ENCODE measurements around the gene CERS4. TPM values are rescaled to one million over a fixed set of nuclear protein-coding genes. Genes with fewer than 3 reads are reported as not detected.

The CERS4 gene
- total RNA-seq, 6 donors from 2014 or later, result 55.5 to 131 (median 63.8) TPM

DNA sequence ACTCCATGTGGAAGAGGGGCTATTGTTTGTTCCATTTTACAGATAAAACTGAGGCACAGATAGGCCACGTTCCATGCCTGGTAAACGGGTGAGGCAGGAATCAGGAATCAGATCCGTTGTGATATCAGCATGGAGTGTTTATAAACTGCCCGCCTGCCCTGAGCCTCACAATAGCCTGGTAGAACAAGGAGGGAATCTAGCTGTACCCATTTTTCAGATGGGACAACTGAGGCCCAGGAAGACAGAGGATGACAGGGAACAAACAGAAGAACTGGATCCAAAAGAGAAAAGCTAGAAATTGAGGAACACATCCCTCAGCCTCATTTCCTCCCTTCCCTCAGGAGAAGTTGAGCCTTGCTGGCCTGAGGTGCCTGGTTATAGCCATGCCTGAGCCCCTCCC, 32.5 kb downstream of the CERS4 start:
- Histone ChIP-seq H3K9me3 (peaks cover 0 to 4% (median 0%) of the 10 kb centered on the region in 4 donors), H3K36me3 (no peaks in the 10 kb centered on the region), H3K4me1 (peaks cover 19 to 21% (median 20%) of the 10 kb centered on the region in 4 donors), H3K27ac (no peak overlapping the region), H3K27me3 (no peaks in the 10 kb centered on the region), H3K4me3 (no peak overlapping the region)
- DNase-seq (no peak), ATAC-seq (ENCODE audit: low FRiP score in 2 of 2) (no peak)
- TF ChIP-seq POLR2A (IDR thresholded peaks at IDR 0.05) (no peak), POLR2AphosphoS5 (IDR thresholded peaks at IDR 0.05) (no peak), EP300 (IDR thresholded peaks at IDR 0.05) (no peak)
- TF ChIP-seq, protein P1, sequence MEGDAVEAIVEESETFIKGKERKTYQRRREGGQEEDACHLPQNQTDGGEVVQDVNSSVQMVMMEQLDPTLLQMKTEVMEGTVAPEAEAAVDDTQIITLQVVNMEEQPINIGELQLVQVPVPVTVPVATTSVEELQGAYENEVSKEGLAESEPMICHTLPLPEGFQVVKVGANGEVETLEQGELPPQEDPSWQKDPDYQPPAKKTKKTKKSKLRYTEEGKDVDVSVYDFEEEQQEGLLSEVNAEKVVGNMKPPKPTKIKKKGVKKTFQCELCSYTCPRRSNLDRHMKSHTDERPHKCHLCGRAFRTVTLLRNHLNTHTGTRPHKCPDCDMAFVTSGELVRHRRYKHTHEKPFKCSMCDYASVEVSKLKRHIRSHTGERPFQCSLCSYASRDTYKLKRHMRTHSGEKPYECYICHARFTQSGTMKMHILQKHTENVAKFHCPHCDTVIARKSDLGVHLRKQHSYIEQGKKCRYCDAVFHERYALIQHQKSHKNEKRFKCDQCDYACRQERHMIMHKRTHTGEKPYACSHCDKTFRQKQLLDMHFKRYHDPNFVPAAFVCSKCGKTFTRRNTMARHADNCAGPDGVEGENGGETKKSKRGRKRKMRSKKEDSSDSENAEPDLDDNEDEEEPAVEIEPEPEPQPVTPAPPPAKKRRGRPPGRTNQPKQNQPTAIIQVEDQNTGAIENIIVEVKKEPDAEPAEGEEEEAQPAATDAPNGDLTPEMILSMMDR (IDR thresholded peaks at IDR 0.05), result no peak
- WGBS, 2 donors, result 67 to 77% methylated on average over 3 to 4 of the region's 4 CpGs

DNA sequence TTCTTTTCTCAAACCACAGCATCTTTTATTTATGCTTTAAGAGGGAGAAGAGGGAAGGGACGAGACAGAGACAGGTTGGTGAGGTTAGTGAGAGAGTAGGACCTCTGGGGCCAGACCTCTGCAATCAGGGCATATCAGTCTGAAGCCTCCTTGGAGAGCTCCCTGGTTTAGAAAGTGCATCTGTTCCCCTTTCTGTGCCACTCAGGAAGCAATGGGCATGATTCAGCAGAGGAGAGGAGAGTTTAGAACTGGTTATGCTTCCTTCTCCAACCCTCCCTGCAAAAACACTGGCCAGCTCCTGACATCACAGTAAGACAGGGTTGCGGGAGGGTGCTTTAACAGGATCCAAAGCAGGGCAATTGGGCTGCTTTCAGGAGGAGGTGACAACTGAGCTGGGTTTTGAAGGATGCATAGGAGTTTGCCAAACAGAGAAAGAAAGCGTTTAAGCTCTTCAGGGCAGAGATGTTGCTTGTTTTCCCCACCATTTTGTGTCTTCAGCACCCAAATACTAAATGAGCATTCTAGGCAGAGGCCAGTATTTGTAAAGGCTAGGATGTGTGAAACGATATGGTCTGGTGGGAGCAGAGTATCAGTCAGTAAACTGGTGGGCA, 33.1 kb downstream of the CERS4 start:
- Histone ChIP-seq H3K4me3 (no peak overlapping the region), H3K27me3 (no peaks in the 10 kb centered on the region), H3K9me3 (peaks cover 0 to 4% (median 0%) of the 10 kb centered on the region in 4 donors), H3K27ac (no peak overlapping the region), H3K4me1 (peaks cover 19 to 21% (median 20%) of the 10 kb centered on the region in 4 donors), H3K36me3 (no peaks in the 10 kb centered on the region)
- 85 to 93% methylated on average over 4 of the region's 4 CpGs for WGBS, 2 donors
- ATAC-seq (ENCODE audit: low FRiP score in 2 of 2) (peak in 1 of 2 donors; percentile 37), DNase-seq (no peak)
- TF ChIP-seq, protein P1 (IDR thresholded peaks at IDR 0.05), result no peak
- TF ChIP-seq POLR2AphosphoS5 (IDR thresholded peaks at IDR 0.05), result no peak
- no peak for TF ChIP-seq POLR2A (IDR thresholded peaks at IDR 0.05)
- TF ChIP-seq EP300 (IDR thresholded peaks at IDR 0.05), result no peak

DNA sequence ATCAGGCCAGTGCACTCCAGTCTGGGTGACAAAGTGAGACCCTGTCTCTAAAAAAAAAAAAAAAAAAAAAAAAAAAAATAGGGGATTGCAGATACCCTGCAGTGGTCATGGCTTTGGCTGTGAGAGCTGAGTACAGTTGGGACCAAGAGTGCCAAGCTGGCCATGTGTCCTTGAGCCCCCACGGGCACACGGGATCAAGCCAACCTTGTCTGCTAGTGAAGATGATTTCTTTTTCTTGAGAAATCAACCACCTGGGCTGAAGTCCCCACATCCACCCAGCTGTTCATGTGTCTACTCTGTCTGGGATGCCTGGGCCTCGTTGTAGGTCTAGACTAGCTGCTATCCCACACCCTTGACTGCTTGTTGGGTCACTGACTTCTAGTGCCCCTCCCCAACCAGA, 34.0 kb downstream of the CERS4 start:
- Histone ChIP-seq H3K4me3 (no peak overlapping the region), H3K36me3 (no peaks in the 10 kb centered on the region), H3K4me1 (peaks cover 19 to 21% (median 20%) of the 10 kb centered on the region in 4 donors), H3K9me3 (peaks cover 0 to 4% (median 0%) of the 10 kb centered on the region in 4 donors), H3K27me3 (no peaks in the 10 kb centered on the region), H3K27ac (no peak overlapping the region)
- DNase-seq (no peak), ATAC-seq (ENCODE audit: low FRiP score in 2 of 2) (no peak)
- WGBS, 2 donors, result 88 to 98% methylated on average over 3 of the region's 3 CpGs
- TF ChIP-seq EP300 (IDR thresholded peaks at IDR 0.05) (no peak), POLR2A (IDR thresholded peaks at IDR 0.05) (no peak), POLR2AphosphoS5 (IDR thresholded peaks at IDR 0.05) (no peak)
- TF ChIP-seq, protein P1 (IDR thresholded peaks at IDR 0.05), result no peak

DNA sequence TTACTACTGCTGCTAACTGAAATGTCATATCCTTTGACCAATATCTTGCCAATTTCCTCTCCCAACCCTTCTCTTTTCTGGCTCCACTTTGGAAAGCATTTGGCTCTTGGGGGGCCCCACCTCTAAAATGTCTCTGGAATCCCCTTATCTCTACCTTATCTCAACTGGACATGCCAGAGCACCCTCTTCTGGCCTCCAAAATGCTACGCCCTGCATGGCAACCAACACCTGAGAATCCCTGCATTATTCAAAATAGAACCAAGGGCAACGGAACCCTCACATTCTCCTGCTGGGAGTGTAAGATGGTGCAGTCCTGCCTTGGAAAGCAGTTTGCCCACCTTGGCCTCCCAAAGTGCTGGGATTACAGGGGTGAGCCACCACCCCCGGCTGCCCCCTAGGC, 35.3 kb downstream of the CERS4 start:
- peaks cover 0 to 4% (median 0%) of the 10 kb centered on the region in 4 donors for H3K9me3 ChIP-seq
- no peak for TF ChIP-seq POLR2AphosphoS5 (IDR thresholded peaks at IDR 0.05)
- no peak for TF ChIP-seq EP300 (IDR thresholded peaks at IDR 0.05)
- TF ChIP-seq POLR2A (IDR thresholded peaks at IDR 0.05), result no peak
- TF ChIP-seq, protein P1 (IDR thresholded peaks at IDR 0.05), result no peak
- no peaks in the 10 kb centered on the region for H3K27me3 ChIP-seq
- DNase-seq (no peak), ATAC-seq (ENCODE audit: low FRiP score in 2 of 2) (no peak)
- H3K4me1 ChIP-seq, result peaks cover 19 to 21% (median 20%) of the 10 kb centered on the region in 4 donors
- H3K36me3 ChIP-seq, result no peaks in the 10 kb centered on the region
- no peak overlapping the region for H3K27ac ChIP-seq
- 83 to 95% methylated on average over 2 to 3 of the region's 3 CpGs for WGBS, 2 donors
- no peak overlapping the region for H3K4me3 ChIP-seq

Measured in upper lobe of left lung (tissue), 6 donors.